Ramos (cell line): ENCODE data around the gene PCGF3.
"Not testable (repeated sequence)": the region's sequence is repeated elsewhere in the genome, so short reads cannot be mapped to it uniquely, and the experiment has no call there.

Experiments
- in situ Hi-C: fragments of 300-500 bp; cut with MboI; formaldehyde crosslinking; loops from one replicate; pipeline ENCODE4 v1.14.3; 2022; ENCODE audit warnings: low sequenced_read_pairs; ENCODE audit not compliant: unreplicated experiment

The PCGF3 gene

GRCh38 chr4:721261-722168 lies 15.9 kb downstream of the PCGF3 start:
- in situ Hi-C loops: no loop called here

- in situ Hi-C loops: no loop called here
Measured at GRCh38 chr4:722169-722725, 16.6 kb downstream of the PCGF3 start.

- in situ Hi-C loops: no loop called here
Measured at GRCh38 chr4:722851-723360, 17.3 kb downstream of the PCGF3 start.

GRCh38 chr4:723751-724530 lies 18.3 kb downstream of the PCGF3 start:
- in situ Hi-C loops: no loop called here

- in situ Hi-C loops: no loop called here
Measured at GRCh38 chr4:725391-726234, 20.0 kb downstream of the PCGF3 start.

- in situ Hi-C loops: no loop called here
Measured at GRCh38 chr4:726235-726787, 20.7 kb downstream of the PCGF3 start.

GRCh38 chr4:726838-727237 lies 21.2 kb downstream of the PCGF3 start:
- in situ Hi-C loops: no loop called here

GRCh38 chr4:727576-727975 lies 21.9 kb downstream of the PCGF3 start:
- in situ Hi-C loops: no loop called here

- in situ Hi-C loops: no loop called here
Measured at GRCh38 chr4:729336-730315, 24.0 kb downstream of the PCGF3 start.

GRCh38 chr4:730511-730910 lies 24.9 kb downstream of the PCGF3 start:
- in situ Hi-C loops: no loop called here

GRCh38 chr4:730946-731904 lies 25.6 kb downstream of the PCGF3 start:
- in situ Hi-C loops: not testable (repeated sequence)

GRCh38 chr4:731954-732353 lies 26.3 kb downstream of the PCGF3 start:
- in situ Hi-C loops: not testable (repeated sequence)

GRCh38 chr4:732486-732885 lies 26.9 kb downstream of the PCGF3 start:
- in situ Hi-C loops: no loop called here

GRCh38 chr4:732911-733630 lies 27.4 kb downstream of the PCGF3 start:
- in situ Hi-C loops: no loop called here

GRCh38 chr4:733631-733980 lies 28.0 kb downstream of the PCGF3 start:
- in situ Hi-C loops: no loop called here

- in situ Hi-C loops: no loop called here
Measured at GRCh38 chr4:734075-734474, 28.4 kb downstream of the PCGF3 start.

- in situ Hi-C loops: no loop called here
Measured at GRCh38 chr4:734951-735350, 29.3 kb downstream of the PCGF3 start.
